ENCODE measurements around the gene DAB2IP. TPM values are rescaled to one million over a fixed set of nuclear protein-coding genes. Genes with fewer than 3 reads are reported as not detected.

DAB2IP gene
- total RNA-seq, 1 experiment from 2014 or later, result 31.0 TPM

- H3K27me3 ChIP-seq (ENCODE audit: insufficient read depth, low read length), result no peaks in the 10 kb centered on the region
- peaks cover 3% of the 10 kb centered on the region; the same call in 1 of the 2 replicates for H3K79me2 ChIP-seq (ENCODE audit: insufficient read depth, low read length)
- ChIA-PET RAD21 (ENCODE audit: low non-redundant PET in 1 of 2, low total read pairs in 2 of 2, uncharacterized antibody in 2 of 2, unreplicated experiment in 2 of 2) (no interaction called here), POLR2A (no interaction called here), CTCF (no interaction called here)
- no TSS peak for BruUV-seq (replicated peaks)
- no peaks in the 10 kb centered on the region for H3K9me2 ChIP-seq (ENCODE audit: insufficient read depth)
- H3K27ac ChIP-seq (ENCODE audit: low read depth, low read length), result no peak overlapping the region
- H3K4me2 ChIP-seq (ENCODE audit: low read length), result no peak overlapping the region
- H4K20me1 ChIP-seq (ENCODE audit: insufficient read depth), result no peaks in the 10 kb centered on the region
- DNase-seq (ENCODE audit: low read depth, low spot score) (no peak), ATAC-seq (no peak)
- intact Hi-C loops (cut with micrococcal nuclease), result no loop called here
- TF ChIP-seq CTCF (IDR thresholded peaks at IDR 0.05 in 2 of 3, conservative IDR thresholded peaks at IDR 0.05 in 1 of 3; ENCODE audit: borderline replicate concordance in 1 of 3, insufficient read depth in 1 of 3, low read depth in 2 of 3, low read length in 2 of 3) (no peak), MAX (IDR thresholded peaks at IDR 0.05) (no peak), ZBTB33 (IDR thresholded peaks at IDR 0.05; ENCODE audit: extremely low read depth, insufficient replicate concordance, low read length) (no peak), SIN3A (IDR thresholded peaks at IDR 0.05; ENCODE audit: low read depth) (no peak), TCF7L2 (IDR thresholded peaks at IDR 0.05; ENCODE audit: borderline replicate concordance, extremely low read depth, insufficient read depth, insufficient read length) (no peak), ATF3 (IDR thresholded peaks at IDR 0.05) (no peak), EZH2 (IDR thresholded peaks at IDR 0.05) (no peak), ZFX (IDR thresholded peaks at IDR 0.05) (no peak), CBX3 (IDR thresholded peaks at IDR 0.05; ENCODE audit: low read depth) (no peak), REST (IDR thresholded peaks at IDR 0.05; ENCODE audit: low read depth) (no peak), JUND (IDR thresholded peaks at IDR 0.05) (no peak), POLR2AphosphoS5 (IDR thresholded peaks at IDR 0.05; ENCODE audit: low read depth, low read length) (no peak), ZNF274 (IDR thresholded peaks at IDR 0.05; ENCODE audit: low read depth, low read length) (no peak)
- H3K4me1 ChIP-seq (ENCODE audit: control insufficient read depth in 1 of 2, insufficient read depth in 2 of 2, low read length in 2 of 2), result peaks cover 30 to 39% of the 10 kb centered on the region in 2 experiments
- no peak overlapping the region for H3K4me3 ChIP-seq (replicated peaks in 1 of 2; ENCODE audit: low read depth in 1 of 2, low read length in 2 of 2)
- H3K9me3 ChIP-seq (ENCODE audit: control insufficient read depth in 1 of 2, insufficient read depth in 1 of 2, low read depth in 1 of 2, low read length in 2 of 2), result no peaks in the 10 kb centered on the region
- H3K36me3 ChIP-seq (ENCODE audit: control insufficient read depth in 1 of 2, insufficient read depth in 2 of 2, low read length in 2 of 2), result no peaks in the 10 kb centered on the region
- H3K9ac ChIP-seq (ENCODE audit: low read length), result no peak overlapping the region
- H2AFZ ChIP-seq (ENCODE audit: low read depth, low read length, poor library complexity, severe bottlenecking), result no peak overlapping the region
Observed at GRCh38 chr9:121646992-121647391, 4.4 kb upstream of the DAB2IP start.

All from HCT116 (cell line).